Smooth muscle cell (in vitro differentiated cells): ENCODE results near the gene CFAP53. TPM values are rescaled to one million over a fixed set of nuclear protein-coding genes. Genes with fewer than 3 reads are reported as not detected.
A peak's percentile ranks its signal among the peaks of the same experiment; 100 is the strongest.

Experiments used
- DNase-seq: peaks from one replicate; lab custom pipeline; 2025; ENCODE audit not compliant: unreplicated experiment; lab: John Stamatoyannopoulos, UW
- H2AFZ ChIP-seq: fragments of 200-600 bp; sonication (generic); 2 replicates; pipeline ENCODE4 v1.6.0; 2016; ENCODE audit warnings: antibody characterized with exemption, low read depth, mild to moderate bottlenecking
- H3F3A ChIP-seq: fragments of 200-600 bp; sonication (generic); 2 replicates; pipeline ENCODE4 v1.6.0; 2017; ENCODE audit warnings: antibody characterized with exemption, low read depth
- H3K27ac ChIP-seq: fragments of 200-600 bp; sonication (generic); 2 replicates; pipeline ENCODE4 v1.5.1; 2016; ENCODE audit warnings: low read depth, mild to moderate bottlenecking
- H3K27me3 ChIP-seq: fragments of 200-600 bp; sonication (generic); 2 replicates; pipeline ENCODE4 v1.6.1; 2016; ENCODE audit warnings: low read depth, mild to moderate bottlenecking
- H3K36me3 ChIP-seq: fragments of 200-600 bp; sonication (generic); 2 replicates; pipeline ENCODE4 v1.5.1; 2016; ENCODE audit warnings: low read depth
- H3K4me1 ChIP-seq: fragments of 200-600 bp; sonication (generic); 2 replicates; pipeline ENCODE4 v1.5.1; 2016; ENCODE audit warnings: low read depth
- H3K4me2 ChIP-seq: fragments of 200-600 bp; sonication (generic); 2 replicates; pipeline ENCODE4 v1.6.0; 2016; ENCODE audit warnings: mild to moderate bottlenecking
- H3K4me3 ChIP-seq: fragments of 200-600 bp; sonication (generic); 2 replicates; pipeline ENCODE4 v1.5.1; 2016; ENCODE audit warnings: mild to moderate bottlenecking
- H3K79me2 ChIP-seq: fragments of 200-600 bp; sonication (generic); 2 replicates; pipeline ENCODE4 v1.6.0; 2016; ENCODE audit warnings: low read depth, mild to moderate bottlenecking
- H3K9ac ChIP-seq: fragments of 200-600 bp; sonication (generic); 2 replicates; pipeline ENCODE4 v1.6.0; 2016; ENCODE audit warnings: low read depth
- H3K9me3 ChIP-seq: fragments of 200-600 bp; sonication (generic); replicated peaks from 2 replicates; pipeline ENCODE4 v1.5.1; 2016; ENCODE audit warnings: low read depth
- H4K20me1 ChIP-seq: fragments of 200-600 bp; sonication (generic); 2 replicates; pipeline ENCODE4 v1.6.0; 2016; ENCODE audit warnings: low read depth
- CTCF ChIP-seq: fragments of 200-600 bp; sonication (generic); IDR thresholded peaks from 2 replicates; pipeline ENCODE4 v1.5.1; 2017; ENCODE audit warnings: borderline replicate concordance, mild to moderate bottlenecking, antibody characterized with exemption; ENCODE audit not compliant: insufficient read depth, poor library complexity, severe bottlenecking
- WGBS: methylation state at CpG from one replicate; pipeline ENCODE4 v1.1.7; 2016; ENCODE audit warnings: low lambda C conversion rate; 5-methylcytosine and 5-hydroxymethylcytosine counted together
- polyA plus RNA-seq: library from polyadenylated mRNA; unstranded; fragments of >200 nt; fragmentation: Nextera tagmentation; extraction: Ambion mirVana; gene quantifications from 2 replicates; pipeline ENCODE4 v1.2.1, GENCODE V29; 2016
- total RNA-seq: library from RNA; depleted of rRNA; stranded (reverse); fragments of >200 nt; gene quantifications from 2 replicates; pipeline ENCODE4 v1.2.3, GENCODE V29; 2014

Gene CFAP53
- total and polyA plus RNA-seq, 2 experiments from 2014 or later, result 0.41 to 0.99 TPM

GRCh38 chr18:50273203-50274043 is 7.1 kb upstream of the CFAP53 start:
- H2AFZ ChIP-seq, result no peak overlapping the region
- DNase-seq, result no peak

GRCh38 chr18:50272568-50272967 is 6.3 kb upstream of the CFAP53 start:
- Histone ChIP-seq H3K4me3 (no peak overlapping the region), H3K36me3 (peaks cover 15% of the 10 kb centered on the region), H2AFZ (no peak overlapping the region), H3K79me2 (no peaks in the 10 kb centered on the region), H4K20me1 (peaks cover 2% of the 10 kb centered on the region), H3F3A (peaks cover 20% of the 10 kb centered on the region), H3K4me1 (no peaks in the 10 kb centered on the region), H3K4me2 (no peak overlapping the region), H3K9me3 (no peaks in the 10 kb centered on the region), H3K27me3 (no peaks in the 10 kb centered on the region), H3K27ac (no peak overlapping the region), H3K9ac (no peak overlapping the region)
- no peak for DNase-seq
- no peak for TF ChIP-seq CTCF
- 100% methylated on average over 5 of the region's 5 CpGs for WGBS

More at GRCh38 chr18:50273203-50274043, 7.1 kb upstream of the CFAP53 start:
- Histone ChIP-seq H3K4me2 (no peak overlapping the region), H3K27ac (no peak overlapping the region), H4K20me1 (peaks cover 2% of the 10 kb centered on the region), H3K9me3 (no peaks in the 10 kb centered on the region), H3K9ac (no peak overlapping the region), H3K79me2 (peaks cover 7% of the 10 kb centered on the region), H3K4me1 (no peaks in the 10 kb centered on the region), H3K36me3 (peaks cover 15% of the 10 kb centered on the region), H3K27me3 (no peaks in the 10 kb centered on the region), H3F3A (peaks cover 16% of the 10 kb centered on the region), H3K4me3 (no peak overlapping the region)
- TF ChIP-seq CTCF, result no peak
- WGBS, result 96% methylated on average over 22 of the region's 23 CpGs

- no peaks in the 10 kb centered on the region for H3K27me3 ChIP-seq
- WGBS, result 23% methylated on average over 56 of the region's 56 CpGs
- H3K4me3 ChIP-seq, result peak overlapping the region; percentile 51
- peak overlapping the region; percentile 65 for H3K9ac ChIP-seq
- TF ChIP-seq CTCF, result peak; percentile 66
- H3K9me3 ChIP-seq, result no peaks in the 10 kb centered on the region
- no peak for DNase-seq
- H3K4me2 ChIP-seq, result peak overlapping the region; percentile 81
- peaks cover 10% of the 10 kb centered on the region for H3K36me3 ChIP-seq
- no peaks in the 10 kb centered on the region for H4K20me1 ChIP-seq
- H3K27ac ChIP-seq, result peak overlapping the region; percentile 65
- no peaks in the 10 kb centered on the region for H3K79me2 ChIP-seq
- peaks cover 23% of the 10 kb centered on the region for H3F3A ChIP-seq
- H3K4me1 ChIP-seq, result peaks cover 8% of the 10 kb centered on the region
- H2AFZ ChIP-seq, result no peak overlapping the region
Measured at GRCh38 chr18:50268022-50268747, 1.9 kb upstream of the CFAP53 start.
